WI38 (cell line): ENCODE results near the gene RFX7.

ENCODE experiments used
- H3K4me3 ChIP-seq: 2 replicates; pipeline ENCODE4 v1.5.1; 2011; ENCODE audit warnings: low read depth, mild to moderate bottlenecking, control low read depth, low read length
- CTCF ChIP-seq: IDR thresholded peaks from 2 replicates; pipeline ENCODE4 v1.5.1; 2012; ENCODE audit warnings: low read depth, mild to moderate bottlenecking, control low read depth, low read length

The RFX7 gene

GRCh38 chr15:56045068-56045748 lies 198.5 kb downstream of the RFX7 start:
- no peak for TF ChIP-seq CTCF
- H3K4me3 ChIP-seq, result no peak overlapping the region

GRCh38 chr15:56042982-56043980 lies 200.4 kb downstream of the RFX7 start:
- H3K4me3 ChIP-seq, result no peak overlapping the region
- TF ChIP-seq CTCF, result no peak

- H3K4me3 ChIP-seq, result no peak overlapping the region
- no peak for TF ChIP-seq CTCF
Measured at GRCh38 chr15:56042498-56042897, 201.2 kb downstream of the RFX7 start.

- no peak overlapping the region for H3K4me3 ChIP-seq
- TF ChIP-seq CTCF, result no peak
Measured at GRCh38 chr15:56042031-56042430, 201.6 kb downstream of the RFX7 start.

- TF ChIP-seq CTCF, result no peak
- H3K4me3 ChIP-seq, result no peak overlapping the region
Measured at GRCh38 chr15:56040081-56041035, 203.3 kb downstream of the RFX7 start.

- no peak overlapping the region for H3K4me3 ChIP-seq
- TF ChIP-seq CTCF, result no peak
Measured at GRCh38 chr15:56038707-56039106, 205.0 kb downstream of the RFX7 start.
